Right renal pelvis (tissue), 4 donors: ENCODE results near the gene MTHFD1L. TPM values are rescaled to one million over a fixed set of nuclear protein-coding genes. Genes with fewer than 3 reads are reported as not detected.

ENCODE experiments used
- DNase-seq, 4 donors: peaks; one replicate each; pipeline ENCODE4 v3.0.0-alpha.2; 2013; ENCODE audit warnings: low read depth in 4 of 4, low spot score in 3 of 4, missing footprints in 1 of 4
- polyA plus RNA-seq, 4 donors: library from polyadenylated mRNA; unstranded; fragments of 120-200 nt; gene quantifications; one replicate each; pipeline ENCODE4 v1.2.1, GENCODE V29; 2013; ENCODE audit not compliant: insufficient read length in 4 of 4

MTHFD1L gene
- polyA plus RNA-seq, 4 donors = 16.2 to 19.4 (median 18.0) TPM

DNA sequence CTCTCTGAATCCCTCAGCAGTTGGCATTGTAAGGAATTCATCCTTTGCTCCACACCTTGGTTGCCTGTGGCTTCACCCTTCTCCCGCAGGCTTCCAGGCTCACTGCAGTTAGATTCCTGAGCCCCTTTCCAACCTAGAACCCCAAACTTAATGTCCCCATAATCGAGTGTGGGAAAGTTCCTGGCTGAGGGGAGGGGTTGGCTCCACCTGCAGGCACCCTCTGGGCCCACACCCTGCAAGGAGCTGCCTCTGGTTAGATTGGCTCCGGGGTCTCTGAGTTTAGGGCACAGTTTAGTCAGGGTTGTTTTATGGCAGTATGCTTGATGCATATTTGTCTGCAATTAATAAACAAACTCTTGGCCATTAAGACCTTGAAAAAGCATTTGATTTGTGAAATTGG, 63.4 kb downstream of the MTHFD1L start:
- DNase-seq = no peak

DNA sequence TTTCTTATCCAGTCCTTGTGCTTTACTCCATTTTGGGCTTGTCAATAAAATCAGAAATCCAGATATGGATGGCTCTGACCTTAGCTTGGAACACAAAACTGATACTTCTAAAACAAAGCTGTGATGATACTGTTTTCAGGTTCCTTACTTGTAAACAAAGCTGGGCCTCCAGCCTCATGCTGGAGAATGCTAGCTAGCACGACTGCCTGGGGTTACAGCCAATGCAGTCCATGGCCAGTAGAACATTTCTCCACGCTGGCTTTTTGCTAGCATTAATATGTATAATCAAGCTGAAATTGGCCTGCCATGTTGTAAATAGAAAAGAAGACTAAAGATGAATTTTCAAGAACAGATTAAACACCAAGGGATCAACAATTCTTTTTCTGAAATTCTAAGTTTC, 63.9 kb downstream of the MTHFD1L start:
- DNase-seq = no peak

DNA sequence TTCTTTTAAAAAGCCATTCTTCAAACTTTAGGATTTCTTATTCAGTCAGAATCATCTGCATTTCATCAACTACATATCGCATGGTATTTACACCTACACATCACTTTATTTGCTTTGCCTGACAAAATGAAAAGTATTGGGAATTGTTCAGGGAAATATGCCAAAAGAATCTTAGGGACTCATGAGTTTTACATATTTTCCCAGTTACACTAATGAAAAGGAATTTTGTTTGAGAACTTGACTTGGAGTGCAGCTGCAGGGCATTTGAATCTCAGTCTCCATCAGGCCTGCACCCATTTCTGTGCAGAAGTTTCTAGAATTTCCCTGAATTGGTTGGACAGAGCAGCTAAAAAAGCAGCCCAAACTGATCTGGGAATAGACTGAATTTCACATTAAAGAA, 65.3 kb downstream of the MTHFD1L start:
- DNase-seq = no peak

DNA sequence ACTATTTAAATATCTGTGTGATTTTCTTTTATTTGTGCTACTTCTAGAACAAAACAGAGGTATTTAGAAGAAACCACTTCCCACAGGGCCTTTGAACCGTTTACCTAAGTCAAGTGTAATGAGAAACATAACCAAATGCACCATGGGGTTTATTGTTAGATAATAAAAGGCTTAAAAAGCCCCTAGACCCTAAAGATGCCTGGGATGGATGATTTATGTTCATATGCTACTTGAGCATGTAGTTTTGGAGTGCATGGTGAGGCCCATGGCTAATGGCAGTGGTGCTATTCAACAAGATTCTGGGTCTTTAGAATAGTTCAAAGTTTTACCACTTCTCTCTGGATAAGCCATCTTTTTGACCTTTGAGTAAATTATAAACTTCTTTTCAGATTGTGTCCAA, 65.9 kb downstream of the MTHFD1L start:
- DNase-seq = no peak

DNA sequence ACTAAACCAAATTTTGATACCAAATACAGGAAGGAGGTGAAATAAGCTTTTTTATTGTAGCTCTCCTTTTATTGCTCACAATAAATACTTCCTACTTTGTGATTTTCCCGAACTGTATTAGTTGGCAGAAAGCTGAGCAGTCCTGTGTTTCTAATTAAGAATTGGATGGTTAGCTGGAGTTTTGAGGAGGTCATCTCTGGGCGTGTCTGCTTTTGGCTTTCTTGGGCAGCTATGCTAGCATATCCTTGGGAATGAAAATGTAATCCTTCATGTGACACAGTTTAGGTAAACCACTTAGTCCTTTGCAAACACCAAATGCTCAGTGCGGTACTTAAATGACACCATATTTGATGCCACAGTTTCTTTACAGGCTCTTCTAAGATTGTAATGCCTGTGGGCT, 67.5 kb downstream of the MTHFD1L start:
- no peak for DNase-seq

DNA sequence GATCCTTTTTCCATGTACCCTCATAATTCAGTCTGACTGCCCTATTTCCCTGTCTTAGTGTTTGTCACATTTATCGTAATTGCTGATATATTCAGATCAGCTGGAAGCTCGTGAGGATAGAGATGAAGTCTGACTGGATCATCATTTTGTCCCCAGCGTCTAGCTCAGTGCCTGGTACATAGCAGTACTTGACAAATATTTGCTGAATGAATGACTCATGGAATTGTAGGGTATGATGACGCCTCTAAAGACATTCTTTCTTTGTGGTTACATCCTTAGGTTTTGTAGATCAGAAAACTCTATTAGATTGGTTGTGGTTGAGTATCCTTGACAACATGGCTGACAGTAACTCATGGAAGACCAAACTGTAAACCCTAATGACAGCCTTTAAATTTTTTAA, 68.9 kb downstream of the MTHFD1L start:
- no peak for DNase-seq

DNA sequence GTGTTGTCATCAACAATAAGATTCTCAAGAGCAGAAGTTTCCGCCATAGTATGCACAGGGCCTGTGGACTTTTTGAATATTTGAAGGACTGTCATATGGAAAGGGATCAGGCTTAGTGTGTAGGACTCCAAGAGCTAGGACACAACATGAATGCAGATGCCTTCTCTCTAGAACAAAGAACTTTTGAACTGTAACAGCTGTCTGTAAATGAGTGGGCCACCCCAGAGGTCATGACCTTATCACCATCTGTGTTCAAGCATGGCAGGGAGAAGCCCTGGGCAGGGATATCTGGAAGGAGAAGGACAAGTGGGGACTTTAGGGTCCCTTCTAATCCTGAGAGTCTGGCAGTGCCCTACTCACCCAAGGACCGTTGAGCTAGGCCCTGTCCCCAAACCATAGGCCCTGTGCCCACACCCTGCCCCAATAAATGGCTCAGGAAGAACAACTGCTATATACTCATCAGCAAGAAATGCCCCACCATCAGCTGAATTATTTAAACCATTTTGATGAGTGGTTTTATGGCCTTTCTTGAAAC, 70.6 kb downstream of the MTHFD1L start:
- DNase-seq = no peak

DNA sequence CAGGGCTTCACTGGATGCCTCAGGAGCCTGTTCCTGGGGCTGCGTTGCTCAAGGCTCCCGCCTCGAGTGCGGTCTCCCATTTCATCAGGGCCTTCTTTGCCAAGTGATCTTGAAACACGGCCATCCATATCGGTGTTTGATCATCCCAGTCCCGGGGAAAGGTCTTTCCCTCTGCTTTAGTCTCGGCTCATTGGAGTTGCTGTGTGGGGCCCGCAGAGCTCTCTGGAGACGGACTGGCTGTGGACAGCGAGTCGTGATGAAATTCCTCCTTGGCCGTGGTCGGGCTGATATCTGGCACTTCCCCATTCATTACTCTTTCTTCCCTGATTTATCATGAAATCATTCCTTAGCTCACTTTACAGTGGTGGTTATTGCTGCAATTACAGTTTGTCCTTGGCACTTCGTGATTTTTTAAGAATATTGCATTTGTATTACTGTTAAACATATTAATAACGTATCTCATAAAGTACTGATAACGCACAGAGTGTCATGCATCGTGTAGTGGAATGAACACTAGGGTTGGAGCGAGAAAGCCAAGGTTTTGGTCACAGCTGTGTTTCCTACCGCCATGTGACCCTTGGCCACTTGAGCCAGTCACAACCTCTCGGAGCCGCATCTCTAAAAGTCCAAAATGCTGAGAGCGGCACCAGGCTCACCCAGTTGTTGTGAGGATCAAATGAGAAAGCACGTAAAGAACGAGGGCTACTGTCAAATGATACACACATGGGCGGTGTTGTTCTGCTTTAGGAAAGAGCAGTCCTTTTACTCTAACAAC, 71.8 kb downstream of the MTHFD1L start:
- no peak for DNase-seq

DNA sequence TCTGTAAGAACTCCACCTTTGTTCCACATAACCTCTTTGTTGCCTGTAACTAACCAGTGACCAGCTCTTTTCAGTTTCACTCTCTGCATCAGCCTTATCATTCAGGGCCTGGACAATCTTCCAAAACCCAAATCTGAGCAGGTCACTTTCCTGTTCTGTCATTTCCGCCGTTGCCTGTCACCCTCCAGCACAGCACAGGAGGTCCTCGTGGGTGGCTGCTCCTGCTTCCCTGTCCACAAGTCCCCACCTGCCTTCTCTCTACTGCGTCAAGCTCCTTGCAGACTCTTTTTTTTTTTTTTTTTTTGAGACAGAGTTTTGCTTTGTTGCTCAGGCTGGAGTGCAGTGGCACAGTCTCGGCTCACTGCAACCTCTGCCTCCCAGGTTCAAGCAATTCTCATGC, 73.9 kb downstream of the MTHFD1L start:
- no peak for DNase-seq

DNA sequence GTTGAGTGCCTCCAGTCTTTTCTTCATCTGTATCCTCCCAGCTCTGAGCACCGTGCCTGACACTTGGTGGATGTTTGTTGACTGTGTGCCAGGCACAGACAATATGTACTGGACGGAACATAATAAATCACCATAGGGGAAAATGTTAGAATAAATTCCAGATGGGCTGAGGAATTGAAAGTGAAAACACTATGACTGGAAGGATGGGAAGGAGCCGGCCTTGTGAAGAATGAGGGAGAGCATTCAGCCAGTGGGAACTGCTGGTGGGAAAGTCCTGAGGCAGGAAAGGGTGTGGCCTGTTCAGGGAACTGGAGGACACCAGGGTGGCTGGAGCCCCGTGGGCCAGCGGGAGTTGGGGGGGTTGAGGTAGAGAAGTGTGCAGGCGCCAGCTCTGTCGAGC, 75.4 kb downstream of the MTHFD1L start:
- no peak for DNase-seq

DNA sequence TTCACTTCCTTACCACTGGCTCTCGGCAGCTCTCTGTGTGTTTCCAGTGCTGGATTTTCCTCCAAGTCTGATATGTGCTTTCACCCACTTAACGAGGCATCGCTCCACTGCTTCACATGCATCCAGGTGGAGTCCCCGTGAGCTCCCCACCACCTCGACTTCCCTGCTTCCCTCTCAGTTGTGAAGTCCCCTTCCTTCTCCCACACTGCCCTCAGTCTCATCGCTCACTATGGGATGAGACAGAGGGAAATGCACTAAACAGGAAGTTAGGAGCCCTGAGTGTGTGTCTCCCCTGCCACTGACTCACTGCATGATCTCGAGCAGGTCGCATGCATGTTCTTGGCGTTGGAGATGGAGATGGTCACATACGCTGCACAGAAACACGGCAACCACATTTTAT, 84.0 kb downstream of the MTHFD1L start:
- no peak for DNase-seq

DNA sequence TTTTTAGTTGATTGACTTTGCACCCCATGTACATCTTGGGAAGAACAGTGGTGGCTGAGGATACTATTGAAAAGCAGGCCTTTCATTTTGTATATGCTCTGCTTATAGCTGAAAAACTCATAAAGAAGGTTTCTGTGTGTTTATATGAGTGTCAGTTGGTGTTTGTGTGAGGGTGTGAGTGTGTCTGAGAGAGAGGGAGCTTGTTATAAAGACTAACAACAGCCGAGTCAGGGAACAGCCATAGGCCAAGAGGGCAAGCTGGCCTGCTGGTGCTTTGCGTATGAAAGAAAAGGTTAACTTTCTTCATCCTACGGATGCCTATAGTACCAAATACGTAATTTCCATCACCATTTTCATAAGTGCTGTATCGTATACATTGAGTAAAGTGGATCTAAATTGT, 88.3 kb downstream of the MTHFD1L start:
- no peak for DNase-seq

DNA sequence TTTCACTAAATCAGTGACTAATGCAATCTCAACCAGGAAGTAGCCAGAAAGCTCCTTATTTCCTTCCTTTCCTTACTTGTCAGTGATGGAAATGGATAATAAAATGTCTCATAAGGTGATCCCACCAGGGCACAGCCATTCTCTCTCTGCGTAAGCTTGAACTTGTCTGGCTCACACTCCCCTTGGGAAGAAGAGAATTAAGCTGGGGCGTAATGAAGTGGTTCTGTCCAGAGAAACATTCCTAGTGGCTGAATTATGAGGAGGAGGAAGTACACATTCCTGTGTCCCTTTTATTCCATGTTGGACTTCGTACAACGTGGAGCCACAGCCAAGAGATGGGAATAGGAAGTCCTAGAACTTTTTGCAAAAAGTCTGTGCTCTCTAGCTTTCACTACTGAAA, 93.7 kb downstream of the MTHFD1L start:
- no peak for DNase-seq

DNA sequence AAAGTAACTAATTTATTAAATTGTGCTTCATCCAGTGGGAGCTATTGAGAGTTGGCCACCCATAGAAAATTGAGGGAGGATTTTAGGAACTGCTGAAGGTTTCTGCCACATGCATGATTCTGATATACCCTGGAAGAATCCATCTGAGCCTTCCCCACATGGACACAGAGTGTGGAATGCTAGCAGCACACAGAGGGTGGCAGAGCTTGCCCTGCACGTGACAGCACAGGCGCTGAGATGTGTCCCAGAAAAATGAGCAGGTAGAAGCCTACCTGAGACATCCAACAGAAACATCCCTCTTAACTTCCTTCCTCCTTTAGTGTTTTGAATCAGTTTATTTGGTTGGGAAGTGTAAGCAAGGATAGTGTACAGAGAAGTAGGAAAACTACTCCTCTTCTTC, 96.9 kb downstream of the MTHFD1L start:
- no peak for DNase-seq

DNA sequence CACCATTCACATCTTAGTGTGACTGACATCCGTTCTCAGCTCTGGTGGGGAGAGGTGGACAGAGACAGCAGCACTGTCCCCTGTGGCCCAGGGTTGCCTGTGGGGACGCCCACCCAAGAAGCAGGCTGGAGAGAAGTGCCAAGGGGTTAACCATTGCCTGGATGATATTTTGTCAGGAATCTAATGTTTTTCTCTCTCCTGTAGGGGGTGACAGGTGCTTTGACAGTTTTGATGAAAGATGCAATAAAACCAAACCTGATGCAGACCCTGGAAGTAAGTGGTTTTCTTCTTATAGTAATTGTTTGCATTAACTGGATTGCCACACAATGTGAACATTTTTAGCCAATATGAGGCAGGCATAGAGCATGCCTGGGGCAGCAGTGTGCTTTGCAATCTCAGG, 99.3 kb downstream of the MTHFD1L start:
- DNase-seq = no peak

DNA sequence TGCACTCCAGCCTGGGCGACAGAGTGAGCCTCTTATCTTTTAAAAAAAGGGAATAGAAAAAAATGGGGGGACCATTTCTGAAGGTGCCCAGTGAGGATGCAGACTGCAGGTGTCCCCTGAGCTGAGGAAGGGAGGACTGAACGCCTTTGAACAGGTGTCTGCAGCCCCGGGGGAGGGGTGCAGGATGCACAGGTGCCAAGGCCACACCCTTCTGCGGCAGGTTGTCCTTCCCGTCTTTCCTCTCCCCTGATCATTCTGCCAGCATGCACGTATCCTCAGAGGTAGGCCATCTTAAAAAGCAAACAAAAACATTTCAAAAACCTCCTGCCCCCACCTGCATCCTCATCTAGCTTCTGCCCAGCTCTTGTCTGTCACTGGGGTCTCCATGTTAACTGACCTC, 101.3 kb downstream of the MTHFD1L start:
- no peak for DNase-seq

DNA sequence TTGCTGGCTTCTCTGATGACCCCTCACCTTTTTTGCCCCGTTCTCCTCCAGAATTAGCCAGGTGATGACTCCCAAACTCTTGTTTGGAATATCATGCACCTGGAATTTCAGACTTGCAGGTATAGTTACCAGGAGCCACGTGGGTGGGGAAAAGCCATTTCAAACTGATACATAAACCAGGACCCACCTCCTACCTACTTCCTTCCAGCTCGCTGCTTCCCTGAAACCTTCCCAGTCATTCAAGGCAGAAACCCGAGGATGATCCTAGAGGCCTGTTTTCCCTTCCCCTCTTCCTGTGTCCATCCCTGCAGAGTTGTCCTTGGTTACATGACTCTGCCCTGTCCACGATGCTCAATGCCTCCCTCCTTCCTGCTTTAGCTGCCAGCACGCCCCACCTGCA, 101.9 kb downstream of the MTHFD1L start:
- DNase-seq = no peak

DNA sequence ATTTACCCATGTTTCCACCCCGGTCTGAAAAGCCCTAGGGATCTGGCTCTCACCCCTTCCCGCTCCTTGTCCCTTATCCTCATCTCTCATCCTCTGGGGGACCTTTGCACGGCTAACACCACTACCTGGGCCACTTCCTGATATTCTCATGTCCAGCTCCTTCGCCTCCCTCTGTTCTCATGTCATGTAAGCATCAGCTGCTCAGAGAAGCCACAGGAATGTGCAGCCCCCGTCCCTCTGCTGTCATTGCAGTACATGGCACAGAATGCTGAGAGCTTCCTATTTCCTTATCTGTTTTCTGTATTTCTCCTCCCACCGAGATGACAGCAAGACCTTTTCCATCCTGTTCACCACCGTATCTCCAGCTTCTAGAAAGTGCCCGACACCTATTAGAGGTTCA, 102.4 kb downstream of the MTHFD1L start:
- DNase-seq = no peak

DNA sequence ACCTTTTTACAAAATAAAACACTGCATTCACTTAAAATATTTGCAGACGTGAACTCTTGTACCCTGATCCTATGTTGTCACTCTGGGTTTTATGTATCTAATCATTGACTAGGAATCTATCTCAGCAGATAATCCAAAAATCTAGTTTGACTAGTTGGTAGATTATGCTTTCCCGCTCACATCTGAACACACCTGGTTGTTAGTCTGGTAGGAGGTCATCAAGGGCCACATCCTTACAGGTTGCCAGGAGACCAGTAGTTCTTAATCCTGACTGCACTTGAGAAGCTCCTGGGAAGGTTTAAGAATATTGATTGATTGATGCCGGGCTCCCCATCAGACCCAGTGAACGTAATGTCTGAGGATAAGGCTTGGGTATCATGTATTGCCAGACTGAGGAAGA, 104.4 kb downstream of the MTHFD1L start:
- no peak for DNase-seq

DNA sequence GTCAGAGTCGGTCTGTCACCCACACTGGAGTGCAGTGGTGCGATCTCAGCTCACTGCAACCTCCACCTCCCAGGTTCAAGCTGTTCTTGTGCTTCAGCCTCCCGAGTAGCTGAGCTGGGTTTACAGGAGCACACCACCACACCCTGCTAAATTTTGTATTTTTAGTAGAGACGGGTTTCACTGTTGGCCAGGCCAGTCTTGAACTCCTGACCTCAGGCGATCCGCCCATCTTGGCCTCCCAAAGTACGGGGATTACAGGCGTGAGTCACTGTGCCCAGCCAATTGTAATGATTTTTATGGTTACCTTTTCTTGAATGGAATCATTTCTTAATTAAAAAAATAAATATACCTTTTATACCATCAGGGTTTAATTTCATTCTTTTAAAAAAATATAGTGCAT, 105.7 kb downstream of the MTHFD1L start:
- DNase-seq = no peak

DNA sequence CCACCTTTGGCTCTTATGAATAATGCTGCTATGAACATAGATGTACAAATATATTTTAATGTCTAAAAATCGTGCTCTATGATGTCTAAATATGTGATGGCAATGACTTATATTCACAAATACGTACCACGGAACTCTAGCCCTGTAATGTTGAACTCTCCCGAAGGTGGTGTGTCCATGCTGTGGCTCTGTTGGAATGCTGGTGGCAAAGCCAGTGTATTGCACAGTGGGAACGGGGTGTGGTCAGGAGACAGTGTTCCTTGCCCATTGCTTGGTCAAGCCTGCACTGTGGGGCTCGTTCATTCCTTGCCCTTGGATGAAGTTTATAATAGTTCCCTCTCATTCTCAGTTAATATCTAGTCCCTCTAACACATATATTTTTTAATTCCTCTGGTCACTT, 109.6 kb downstream of the MTHFD1L start:
- no peak for DNase-seq

DNA sequence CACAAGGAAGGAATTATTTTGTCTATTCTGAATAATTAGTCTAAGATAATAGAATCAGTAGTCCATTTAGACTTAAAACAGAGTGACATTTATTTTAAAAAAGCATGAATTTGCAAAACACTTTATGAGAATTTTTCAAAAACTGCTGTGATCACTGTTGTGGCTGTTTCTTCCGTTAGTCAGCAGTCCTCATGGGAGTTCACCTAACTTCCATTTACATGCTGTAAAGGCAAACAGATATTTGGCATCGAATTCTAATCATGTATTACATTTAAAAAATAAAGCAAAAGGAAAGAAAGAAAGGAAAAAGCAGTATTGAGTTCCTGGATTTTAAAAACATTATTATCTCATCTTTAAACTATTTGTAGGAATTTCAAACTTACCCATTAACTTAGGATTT, 111.8 kb downstream of the MTHFD1L start:
- DNase-seq = no peak

DNA sequence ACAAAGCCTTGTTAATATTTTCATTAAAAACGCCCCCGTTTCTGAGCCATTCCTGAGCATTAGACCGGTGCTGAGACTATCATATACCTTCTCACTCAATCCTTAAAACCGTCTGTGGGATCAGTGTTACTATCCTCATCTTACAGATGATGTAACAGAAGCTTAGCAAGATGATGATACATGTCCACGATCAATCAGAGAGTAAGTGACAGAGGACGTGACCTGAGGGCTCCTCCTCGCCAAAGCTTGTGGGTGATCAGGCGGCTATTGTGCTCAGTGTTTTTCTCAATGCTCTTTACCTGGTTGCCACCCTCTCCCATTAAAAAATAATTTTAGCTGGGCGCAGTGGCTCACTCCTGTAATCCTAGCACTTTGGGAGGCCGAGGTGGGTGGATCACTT, 113.1 kb downstream of the MTHFD1L start:
- no peak for DNase-seq
